CD8-positive, alpha-beta memory T cell (primary cell): ENCODE results near the gene SPG21. TPM values are rescaled to one million over a fixed set of nuclear protein-coding genes. Genes with fewer than 3 reads are reported as not detected.
"Not testable (repeated sequence)": the region's sequence is repeated elsewhere in the genome, so short reads cannot be mapped to it uniquely, and the experiment has no call there.

Source experiments
- CTCF ChIA-PET: fragments of 350-600 bp; sonication (Branson Sonifier 250); formaldehyde crosslinking; loops from one replicate; lab custom pipeline; 2021; ENCODE audit warnings: antibody characterized with exemption; lab: Charles Lee
- POLR2A ChIA-PET: fragments of 350-600 bp; sonication (Branson Sonifier 250); formaldehyde crosslinking; loops from one replicate; lab custom pipeline; 2021; ENCODE audit warnings: antibody characterized with exemption; lab: Charles Lee
- DNase-seq, 5 donors: peaks; one replicate each; pipeline versions ENCODE4 v3.0.0 to v3.0.0-alpha.2; 2020 to 2022; ENCODE audit warnings: mixed read lengths in 1 of 5
- H3K27ac ChIP-seq: one replicate; pipeline ENCODE4 v1.7.0; 2013; ENCODE audit warnings: low read depth, mild to moderate bottlenecking, low read length, moderate library complexity
- H3K27me3 ChIP-seq: 2 replicates; pipeline ENCODE4 v1.7.0; 2013; ENCODE audit warnings: low read length, mild to moderate bottlenecking; ENCODE audit not compliant: insufficient read depth, poor library complexity, severe bottlenecking
- H3K36me3 ChIP-seq: 2 replicates; pipeline ENCODE4 v1.7.0; 2013; ENCODE audit warnings: mild to moderate bottlenecking, low read length, moderate library complexity; ENCODE audit not compliant: insufficient read depth
- H3K4me1 ChIP-seq: 2 replicates; pipeline ENCODE4 v1.7.0; 2013; ENCODE audit warnings: mild to moderate bottlenecking, low read length, moderate library complexity; ENCODE audit not compliant: insufficient read depth
- H3K4me3 ChIP-seq: 2 replicates; pipeline ENCODE4 v1.7.0; 2013; ENCODE audit warnings: mild to moderate bottlenecking, low read length
- H3K9me3 ChIP-seq: 2 replicates; pipeline ENCODE4 v1.7.0; 2013; ENCODE audit warnings: mild to moderate bottlenecking, low read length
- H3K27ac Mint-ChIP-seq, 8 donors: one replicate each; pipeline ENCODE4 v1.8.0; 2020 to 2021; ENCODE audit warnings: mixed read lengths in 8 of 8, mild to moderate bottlenecking in 6 of 8, inconsistent platforms in 3 of 8, moderate library complexity in 3 of 8
- H3K27me3 Mint-ChIP-seq, 2 donors: one replicate each; pipeline ENCODE4 v1.8.0; 2020 to 2021; ENCODE audit warnings: mixed read lengths in 2 of 2, mild to moderate bottlenecking in 1 of 2, moderate library complexity in 1 of 2
- H3K36me3 Mint-ChIP-seq, 3 donors: one replicate each; pipeline ENCODE4 v1.8.0; 2020 to 2021; ENCODE audit warnings: mixed read lengths in 3 of 3, inconsistent platforms in 1 of 3, mild to moderate bottlenecking in 1 of 3
- H3K4me1 Mint-ChIP-seq, 3 donors: one replicate each; pipeline ENCODE4 v1.8.0; 2020 to 2021; ENCODE audit warnings: mixed read lengths in 3 of 3, inconsistent platforms in 1 of 3, mild to moderate bottlenecking in 1 of 3
- H3K4me3 Mint-ChIP-seq, 7 donors: one replicate each; pipeline ENCODE4 v1.8.0; 2020 to 2021; ENCODE audit warnings: mixed read lengths in 7 of 7, mild to moderate bottlenecking in 6 of 7, moderate library complexity in 4 of 7, inconsistent platforms in 2 of 7
- H3K9me3 Mint-ChIP-seq, 5 donors: one replicate each; pipeline ENCODE4 v1.8.0; 2020 to 2022; ENCODE audit warnings: mixed read lengths in 5 of 5, mild to moderate bottlenecking in 3 of 5, moderate library complexity in 2 of 5, inconsistent platforms in 1 of 5
- polyA plus RNA-seq: library from polyadenylated mRNA; unstranded; fragments of 300-500 nt; fragmentation: Illumina TruSeq; gene quantifications from one replicate; pipeline ENCODE4 v1.2.3, GENCODE V29; 2021
- total RNA-seq, 2 experiments: library from RNA; stranded (reverse); gene quantifications; one replicate each; pipeline ENCODE4 v1.2.3, GENCODE V29; 2021

The SPG21 gene
- total and polyA plus RNA-seq, 3 experiments from 2014 or later = 66.3 to 118 (median 67.4) TPM

DNA sequence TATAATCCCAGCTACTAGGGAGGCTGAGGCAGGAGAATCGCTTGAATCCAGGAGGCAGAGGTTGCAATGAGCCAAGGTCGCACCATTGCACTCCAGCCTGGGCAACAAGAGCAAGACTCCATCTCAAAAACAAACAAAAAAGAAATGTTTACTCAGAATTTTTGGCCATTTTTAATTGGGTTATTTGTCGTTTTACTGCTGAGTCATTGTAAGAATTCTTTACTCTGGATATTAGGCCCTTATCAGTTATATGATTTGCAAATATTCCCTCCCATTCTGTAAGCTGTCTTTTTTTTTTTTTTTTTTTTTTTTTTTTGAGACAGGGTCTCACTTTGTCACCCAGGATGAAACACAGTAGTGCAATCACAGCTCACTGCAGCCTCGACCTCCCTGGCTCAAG lies 21.5 kb upstream of the SPG21 start:
- not testable (repeated sequence) for H3K4me1 Mint-ChIP-seq, H3K9me3 Mint-ChIP-seq, H3K27me3 ChIP-seq, H3K27ac Mint-ChIP-seq, H3K4me1 ChIP-seq, H3K4me3 ChIP-seq, H3K9me3 ChIP-seq, H3K4me3 Mint-ChIP-seq, H3K27me3 Mint-ChIP-seq, DNase-seq, H3K27ac ChIP-seq
- POLR2A ChIA-PET = interaction anchor here (0.7 kb wide), 1 partner anchor 45 kb away, joined by 4 read pairs; no protein-coding TSS in a partner anchor
- peaks cover 23% of the 10 kb centered on the region for H3K36me3 ChIP-seq
- CTCF ChIA-PET = interaction anchor here (1.0 kb wide), 1 partner anchor 280 kb away, joined by 4 read pairs; no protein-coding TSS in a partner anchor
- H3K36me3 Mint-ChIP-seq = peaks cover 24 to 48% (median 28%) of the 10 kb centered on the region in 3 donors

DNA sequence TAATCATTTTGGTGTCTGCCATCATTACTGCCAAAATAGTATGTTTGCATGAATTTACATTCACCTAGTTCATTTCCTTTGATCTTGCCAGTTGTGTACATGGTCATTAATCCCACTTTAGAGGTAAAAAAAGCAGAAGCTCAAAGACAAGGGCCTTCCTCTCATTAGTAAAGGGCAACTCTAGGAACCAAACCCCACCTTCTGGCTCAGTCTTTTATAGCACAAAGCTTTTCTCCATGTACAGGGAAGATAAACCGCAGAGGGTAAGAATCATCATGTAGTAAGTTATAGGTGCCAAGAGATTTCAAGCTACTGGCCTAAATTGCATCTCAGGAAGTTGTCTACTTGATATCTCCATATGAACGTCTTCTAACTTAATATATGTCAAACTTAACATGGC lies 19.3 kb upstream of the SPG21 start:
- POLR2A ChIA-PET = no interaction called here

DNA sequence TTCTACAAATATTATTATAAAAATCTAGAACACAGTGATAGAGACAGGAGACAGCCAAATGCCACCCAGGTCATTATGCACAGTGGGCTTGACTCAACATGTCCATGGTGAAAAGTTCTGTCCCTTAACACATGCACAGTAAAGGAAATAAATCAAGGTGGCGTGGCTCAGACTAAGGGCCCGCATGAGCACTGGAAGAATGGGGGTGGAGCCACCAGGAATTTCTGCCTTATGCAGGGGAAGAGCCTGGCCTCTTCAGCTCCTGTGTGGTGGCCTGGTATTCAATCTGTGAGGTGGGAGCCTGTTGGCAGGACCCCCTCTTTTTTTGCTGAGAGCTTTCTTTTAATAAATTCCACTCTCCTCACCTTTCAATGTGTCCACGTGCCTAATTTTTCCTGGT lies 17.2 kb upstream of the SPG21 start:
- Histone ChIP-seq H3K27me3 (no peaks in the 10 kb centered on the region), H3K4me1 (no peaks in the 10 kb centered on the region), H3K9me3 (no peaks in the 10 kb centered on the region), H3K27ac (no peak overlapping the region), H3K4me3 (no peak overlapping the region), H3K36me3 (no peaks in the 10 kb centered on the region)
- CTCF ChIA-PET = no interaction called here
- Mint-ChIP-seq H3K36me3 (peaks cover 0 to 44% (median 11%) of the 10 kb centered on the region in 3 donors), H3K4me3 (no peak overlapping the region), H3K27me3 (no peaks in the 10 kb centered on the region), H3K27ac (no peak overlapping the region), H3K9me3 (no peaks in the 10 kb centered on the region), H3K4me1 (no peaks in the 10 kb centered on the region)
- POLR2A ChIA-PET = no interaction called here
- DNase-seq = no peak

More for the DNA sequence above, 19.3 kb upstream of the SPG21 start:
- peak overlapping the region in 2 of 8 donors; percentile 0 to 6 for H3K27ac Mint-ChIP-seq
- no peak overlapping the region for H3K4me3 Mint-ChIP-seq
- H3K9me3 ChIP-seq = no peaks in the 10 kb centered on the region
- H3K27me3 Mint-ChIP-seq = no peaks in the 10 kb centered on the region
- H3K4me1 ChIP-seq = no peaks in the 10 kb centered on the region
- H3K36me3 ChIP-seq = peaks cover 9% of the 10 kb centered on the region
- H3K4me3 ChIP-seq = no peak overlapping the region
- CTCF ChIA-PET = interaction anchor here (1.6 kb wide), 1 partner anchor 11 kb away, joined by 4 read pairs; no protein-coding TSS in a partner anchor
- H3K36me3 Mint-ChIP-seq = peaks cover 14 to 49% (median 23%) of the 10 kb centered on the region in 3 donors
- H3K27ac ChIP-seq = no peak overlapping the region
- peaks cover 0 to 6% (median 5%) of the 10 kb centered on the region in 5 donors for H3K9me3 Mint-ChIP-seq
- DNase-seq = no peak
- H3K4me1 Mint-ChIP-seq = peaks cover 0 to 2% (median 0%) of the 10 kb centered on the region in 3 donors
- H3K27me3 ChIP-seq = no peaks in the 10 kb centered on the region

DNA sequence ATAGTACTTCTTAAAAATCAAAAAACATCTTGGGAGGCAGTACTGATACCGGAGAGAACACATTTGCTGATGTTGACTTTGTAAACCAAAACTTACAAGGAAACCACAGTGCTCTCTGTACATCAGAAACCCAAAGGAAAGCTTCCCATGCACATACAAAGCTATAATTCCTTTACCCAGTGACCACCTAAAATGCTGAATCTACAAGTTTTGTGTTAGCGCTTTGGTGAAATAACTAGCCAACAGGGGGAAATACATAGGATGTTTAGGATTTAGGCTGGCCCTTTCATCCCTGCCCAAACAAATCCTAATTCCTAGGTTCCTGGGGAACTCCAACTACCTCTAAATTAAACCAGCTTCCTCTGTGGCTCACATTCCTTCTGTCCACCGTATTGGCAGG lies 15.3 kb upstream of the SPG21 start:
- Mint-ChIP-seq H3K27me3 (no peaks in the 10 kb centered on the region), H3K27ac (peak overlapping the region in 3 of 8 donors; percentile 4 to 44 (median 41)), H3K4me3 (no peak overlapping the region), H3K9me3 (no peaks in the 10 kb centered on the region), H3K36me3 (peaks cover 0 to 41% (median 8%) of the 10 kb centered on the region in 3 donors), H3K4me1 (no peaks in the 10 kb centered on the region)
- no peak overlapping the region for H3K4me3 ChIP-seq
- H3K27ac ChIP-seq = no peak overlapping the region
- CTCF ChIA-PET = no interaction called here
- no peaks in the 10 kb centered on the region for H3K27me3 ChIP-seq
- no peaks in the 10 kb centered on the region for H3K36me3 ChIP-seq
- no peaks in the 10 kb centered on the region for H3K9me3 ChIP-seq
- POLR2A ChIA-PET = no interaction called here
- H3K4me1 ChIP-seq = no peaks in the 10 kb centered on the region
- DNase-seq = no peak

DNA sequence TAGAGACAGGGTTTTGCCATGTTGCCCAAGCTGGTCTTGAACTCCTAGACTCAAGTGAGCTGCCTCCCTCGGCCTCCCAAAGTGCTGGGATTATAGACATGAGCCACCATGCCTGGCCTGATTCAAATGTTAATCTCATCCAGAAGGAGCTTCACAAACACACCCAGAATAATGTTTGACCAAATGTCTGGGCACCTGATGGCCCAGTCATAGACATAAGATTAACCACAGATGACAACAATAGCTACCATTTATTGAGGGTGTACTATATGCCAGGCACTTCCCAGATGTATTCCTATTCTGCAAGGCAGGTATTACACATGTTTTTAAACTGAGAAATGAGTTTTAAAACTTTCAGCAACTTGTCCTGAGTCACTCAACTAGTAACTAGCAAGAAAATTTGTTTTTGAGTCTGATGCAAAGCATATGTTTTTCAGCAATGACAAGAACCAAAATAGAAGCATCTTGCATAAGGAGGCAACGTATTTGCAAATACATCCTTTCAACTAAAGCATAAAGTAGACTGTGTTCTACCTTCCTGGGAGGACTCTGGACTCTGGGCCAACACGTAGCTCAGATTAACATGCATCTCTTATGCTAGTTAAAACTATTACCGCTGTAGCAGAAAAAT lies 8.1 kb upstream of the SPG21 start:
- H3K27ac Mint-ChIP-seq = peak overlapping the region in 1 of 8 donors; percentile 84
- H3K9me3 Mint-ChIP-seq = no peaks in the 10 kb centered on the region
- peaks cover 0 to 10% (median 0%) of the 10 kb centered on the region in 3 donors for H3K36me3 Mint-ChIP-seq
- ChIA-PET CTCF (interaction anchor here (0.9 kb wide), 1 partner anchor 11 kb away, joined by 4 read pairs; no protein-coding TSS in a partner anchor), POLR2A (no interaction called here)
- H3K27ac ChIP-seq = no peak overlapping the region
- H3K4me3 ChIP-seq = no peak overlapping the region
- H3K4me3 Mint-ChIP-seq = peak overlapping the region in 1 of 7 donors; percentile 10
- no peaks in the 10 kb centered on the region for H3K4me1 ChIP-seq
- no peaks in the 10 kb centered on the region for H3K27me3 Mint-ChIP-seq
- no peaks in the 10 kb centered on the region for H3K36me3 ChIP-seq
- no peak for DNase-seq
- H3K4me1 Mint-ChIP-seq = peaks cover 0 to 4% (median 4%) of the 10 kb centered on the region in 3 donors
- no peaks in the 10 kb centered on the region for H3K27me3 ChIP-seq
- H3K9me3 ChIP-seq = no peaks in the 10 kb centered on the region

DNA sequence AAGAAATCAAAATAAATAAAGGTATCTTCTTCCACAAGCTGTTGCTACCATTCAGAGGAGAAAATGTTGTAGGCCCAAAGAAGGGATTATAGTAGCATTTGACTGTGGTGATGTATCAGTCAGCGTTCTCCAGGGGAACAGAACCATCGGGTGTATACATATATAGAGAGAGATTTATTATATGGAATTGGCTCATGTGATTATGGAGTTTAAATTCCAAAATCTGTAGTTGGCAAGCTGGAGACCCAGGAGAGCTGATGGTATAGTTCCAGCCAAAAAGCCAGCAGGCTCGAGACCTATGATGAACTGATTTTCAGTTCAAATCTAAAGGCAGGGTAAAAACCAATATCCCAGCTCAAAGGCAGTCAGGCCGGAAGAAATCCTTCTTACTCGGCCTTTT lies 7.4 kb upstream of the SPG21 start:
- peaks cover 0 to 5% (median 4%) of the 10 kb centered on the region in 3 donors for H3K4me1 Mint-ChIP-seq
- peaks cover 0 to 7% (median 0%) of the 10 kb centered on the region in 3 donors for H3K36me3 Mint-ChIP-seq
- no peaks in the 10 kb centered on the region for H3K9me3 Mint-ChIP-seq
- H3K27me3 ChIP-seq = no peaks in the 10 kb centered on the region
- DNase-seq = no peak
- H3K36me3 ChIP-seq = no peaks in the 10 kb centered on the region
- no peak overlapping the region for H3K27ac Mint-ChIP-seq
- ChIA-PET POLR2A (no interaction called here), CTCF (no interaction called here)
- H3K27ac ChIP-seq = no peak overlapping the region
- no peak overlapping the region for H3K4me3 ChIP-seq
- no peaks in the 10 kb centered on the region for H3K4me1 ChIP-seq
- H3K27me3 Mint-ChIP-seq = no peaks in the 10 kb centered on the region
- no peak overlapping the region for H3K4me3 Mint-ChIP-seq
- H3K9me3 ChIP-seq = no peaks in the 10 kb centered on the region

DNA sequence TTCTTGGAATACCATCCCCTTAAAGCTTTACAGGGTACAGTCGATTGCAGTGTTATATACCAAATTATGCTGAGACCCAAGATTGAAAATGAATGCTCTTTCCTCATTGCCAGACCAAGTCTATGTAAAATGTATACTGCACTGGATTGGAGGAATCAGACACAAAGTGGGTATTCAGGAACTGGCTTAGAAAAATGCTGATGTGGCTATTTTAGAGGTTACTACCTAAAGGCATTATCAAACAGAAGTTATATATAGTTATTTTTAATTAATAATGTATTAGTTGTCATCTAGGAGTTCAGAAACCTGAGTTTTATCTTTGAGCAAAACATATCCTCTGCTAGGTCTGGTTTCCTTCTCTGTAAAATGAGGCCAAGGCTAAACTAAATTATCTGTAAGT lies 3.6 kb upstream of the SPG21 start:
- POLR2A ChIA-PET = no interaction called here
- H3K4me1 ChIP-seq = peaks cover 14% of the 10 kb centered on the region

DNA sequence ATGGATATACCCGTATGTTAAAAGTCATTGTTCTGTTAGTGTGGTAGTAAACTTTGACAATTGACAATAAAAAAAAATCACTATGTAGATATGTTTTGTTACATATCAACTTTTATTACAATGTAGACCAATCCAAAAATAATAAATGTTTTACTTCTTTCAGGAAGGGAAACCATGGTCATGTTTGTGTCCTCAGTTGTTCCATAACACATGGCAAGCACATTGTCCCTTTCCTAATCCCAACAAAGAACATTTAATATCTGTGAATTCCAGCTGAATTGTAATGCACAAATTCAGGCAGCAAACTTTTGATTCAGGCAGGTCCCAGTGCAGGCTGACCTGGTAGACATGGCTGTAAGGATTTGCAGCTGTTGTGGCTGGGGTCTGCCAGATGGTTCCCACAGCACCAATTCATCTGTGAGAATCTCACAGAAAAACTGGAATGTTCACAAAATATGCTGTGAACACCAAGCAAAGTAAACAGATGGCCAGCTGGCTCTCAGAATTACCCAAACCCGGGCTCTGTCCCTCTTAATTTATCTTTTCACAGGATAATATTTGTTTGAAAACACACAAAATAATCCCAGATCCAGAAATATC lies 1.9 kb upstream of the SPG21 start:
- H3K4me3 Mint-ChIP-seq = peak overlapping the region in 5 of 7 donors; percentile 33 to 77 (median 52)
- ChIA-PET CTCF (interaction anchor here (0.7 kb wide), 1 partner anchor 20 kb away, joined by 3 read pairs; no protein-coding TSS in a partner anchor), POLR2A (no interaction called here)

More for the DNA sequence above, 3.6 kb upstream of the SPG21 start:
- no peaks in the 10 kb centered on the region for H3K36me3 ChIP-seq
- H3K9me3 Mint-ChIP-seq = no peaks in the 10 kb centered on the region
- no peaks in the 10 kb centered on the region for H3K9me3 ChIP-seq
- H3K4me1 Mint-ChIP-seq = peaks cover 14 to 27% (median 25%) of the 10 kb centered on the region in 3 donors
- peak overlapping the region in 1 of 7 donors; percentile 16 for H3K4me3 Mint-ChIP-seq
- no peak overlapping the region for H3K27ac ChIP-seq
- H3K4me3 ChIP-seq = no peak overlapping the region
- no peaks in the 10 kb centered on the region for H3K27me3 Mint-ChIP-seq
- peaks cover 0 to 12% (median 0%) of the 10 kb centered on the region in 3 donors for H3K36me3 Mint-ChIP-seq
- CTCF ChIA-PET = no interaction called here
- H3K27ac Mint-ChIP-seq = peak overlapping the region in 2 of 8 donors; percentile 14 to 44
- H3K27me3 ChIP-seq = no peaks in the 10 kb centered on the region
- DNase-seq = no peak

More for the DNA sequence above, 1.9 kb upstream of the SPG21 start:
- Mint-ChIP-seq H3K27ac (peak overlapping the region in 3 of 8 donors; percentile 33 to 97 (median 44)), H3K36me3 (peaks cover 0 to 16% (median 0%) of the 10 kb centered on the region in 3 donors), H3K9me3 (no peaks in the 10 kb centered on the region), H3K27me3 (no peaks in the 10 kb centered on the region), H3K4me1 (peaks cover 23 to 42% (median 42%) of the 10 kb centered on the region in 3 donors)
- DNase-seq = no peak
- no peaks in the 10 kb centered on the region for H3K27me3 ChIP-seq
- no peaks in the 10 kb centered on the region for H3K36me3 ChIP-seq
- H3K9me3 ChIP-seq = no peaks in the 10 kb centered on the region
- H3K27ac ChIP-seq = no peak overlapping the region
- no peak overlapping the region for H3K4me3 ChIP-seq
- peaks cover 16% of the 10 kb centered on the region for H3K4me1 ChIP-seq
